ENCODE results near the gene LRP5. TPM values are rescaled to one million over a fixed set of nuclear protein-coding genes. Genes with fewer than 3 reads are reported as not detected.

Gene LRP5
- total RNA-seq, 1 experiment from 2014 or later = 14.2 TPM

- DNase-seq (ENCODE audit: extremely low read depth, low read depth) = no peak
These were observed 15.4 kb downstream of the LRP5 start for GRCh38 chr11:68327586-68328370.

- DNase-seq (ENCODE audit: extremely low read depth, low read depth) = no peak
These were observed 16.1 kb downstream of the LRP5 start for GRCh38 chr11:68328374-68329091.

GRCh38 chr11:68329536-68329935, 17.1 kb downstream of the LRP5 start:
- DNase-seq (ENCODE audit: extremely low read depth, low read depth) = no peak

- no peak for DNase-seq (ENCODE audit: extremely low read depth, low read depth)
These were observed 17.7 kb downstream of the LRP5 start for GRCh38 chr11:68329978-68330699.

GRCh38 chr11:68330700-68331337, 18.4 kb downstream of the LRP5 start:
- no peak for DNase-seq (ENCODE audit: extremely low read depth, low read depth)

- DNase-seq (ENCODE audit: extremely low read depth, low read depth) = no peak
These were observed 19.1 kb downstream of the LRP5 start for GRCh38 chr11:68331338-68331947.

- DNase-seq (ENCODE audit: extremely low read depth, low read depth) = no peak
These were observed 19.8 kb downstream of the LRP5 start for GRCh38 chr11:68332186-68332585.

GRCh38 chr11:68333173-68333572, 20.8 kb downstream of the LRP5 start:
- DNase-seq (ENCODE audit: extremely low read depth, low read depth) = no peak

GRCh38 chr11:68334923-68335322, 22.5 kb downstream of the LRP5 start:
- no peak for DNase-seq (ENCODE audit: extremely low read depth, low read depth)

GRCh38 chr11:68335683-68336082, 23.3 kb downstream of the LRP5 start:
- no peak for DNase-seq (ENCODE audit: extremely low read depth, low read depth)

- no peak for DNase-seq (ENCODE audit: extremely low read depth, low read depth)
These were observed 24.3 kb downstream of the LRP5 start for GRCh38 chr11:68336716-68337115.

- DNase-seq (ENCODE audit: extremely low read depth, low read depth) = no peak
These were observed 25.0 kb downstream of the LRP5 start for GRCh38 chr11:68337399-68337835.

- DNase-seq (ENCODE audit: extremely low read depth, low read depth) = no peak
These were observed 25.8 kb downstream of the LRP5 start for GRCh38 chr11:68338051-68338780.

- no peak for DNase-seq (ENCODE audit: extremely low read depth, low read depth)
These were observed 27.8 kb downstream of the LRP5 start for GRCh38 chr11:68340003-68340767.

GRCh38 chr11:68340784-68341556, 28.6 kb downstream of the LRP5 start:
- no peak for DNase-seq (ENCODE audit: extremely low read depth, low read depth)

GRCh38 chr11:68341557-68342458, 29.4 kb downstream of the LRP5 start:
- DNase-seq (ENCODE audit: extremely low read depth, low read depth) = no peak

- no peak for DNase-seq (ENCODE audit: extremely low read depth, low read depth)
These were observed 30.2 kb downstream of the LRP5 start for GRCh38 chr11:68342459-68343158.

All from NCI-H460 (cell line).